Erythroblast (primary cell): ENCODE results near the gene ST6GALNAC3.

Source experiments
- GATA1 ChIP-seq: IDR thresholded peaks from 2 replicates; pipeline ENCODE4 v1.6.1; 2011; ENCODE audit warnings: low read depth, mild to moderate bottlenecking, control low read depth, low read length, moderate library complexity
- POLR2A ChIP-seq: IDR thresholded peaks from 2 replicates; pipeline ENCODE4 v1.6.1; 2011; ENCODE audit warnings: mild to moderate bottlenecking, low read length

DNA sequence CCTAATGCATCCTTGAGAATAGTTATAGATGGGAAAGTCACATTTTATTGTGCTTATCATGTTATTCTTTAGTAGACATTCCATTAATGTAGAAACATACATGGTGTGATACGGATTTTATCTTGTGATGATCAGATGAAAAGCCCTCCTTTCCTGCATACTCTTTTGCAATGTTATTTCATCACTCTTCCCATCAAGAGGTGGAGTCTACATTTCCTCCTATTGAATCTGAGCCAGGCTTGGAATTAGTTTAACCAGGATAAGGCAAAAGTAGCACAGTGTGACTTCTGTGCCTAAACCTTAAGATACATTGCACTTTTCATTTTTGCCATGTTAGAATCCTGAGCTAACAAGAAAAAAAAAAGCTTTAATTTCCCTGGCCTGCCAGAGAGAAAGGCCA, 399.0 kb downstream of the ST6GALNAC3 start:
- TF ChIP-seq POLR2A (no peak), GATA1 (no peak)
